RKO (cell line): ENCODE data around the gene MAG.
"Not testable (repeated sequence)": the region's sequence is repeated elsewhere in the genome, so short reads cannot be mapped to it uniquely, and the experiment has no call there.

Experiments used
- DNase-seq: peaks from one replicate; pipeline ENCODE4 v3.0.0-alpha.2; 2016; ENCODE audit warnings: low spot score

Gene MAG

DNA sequence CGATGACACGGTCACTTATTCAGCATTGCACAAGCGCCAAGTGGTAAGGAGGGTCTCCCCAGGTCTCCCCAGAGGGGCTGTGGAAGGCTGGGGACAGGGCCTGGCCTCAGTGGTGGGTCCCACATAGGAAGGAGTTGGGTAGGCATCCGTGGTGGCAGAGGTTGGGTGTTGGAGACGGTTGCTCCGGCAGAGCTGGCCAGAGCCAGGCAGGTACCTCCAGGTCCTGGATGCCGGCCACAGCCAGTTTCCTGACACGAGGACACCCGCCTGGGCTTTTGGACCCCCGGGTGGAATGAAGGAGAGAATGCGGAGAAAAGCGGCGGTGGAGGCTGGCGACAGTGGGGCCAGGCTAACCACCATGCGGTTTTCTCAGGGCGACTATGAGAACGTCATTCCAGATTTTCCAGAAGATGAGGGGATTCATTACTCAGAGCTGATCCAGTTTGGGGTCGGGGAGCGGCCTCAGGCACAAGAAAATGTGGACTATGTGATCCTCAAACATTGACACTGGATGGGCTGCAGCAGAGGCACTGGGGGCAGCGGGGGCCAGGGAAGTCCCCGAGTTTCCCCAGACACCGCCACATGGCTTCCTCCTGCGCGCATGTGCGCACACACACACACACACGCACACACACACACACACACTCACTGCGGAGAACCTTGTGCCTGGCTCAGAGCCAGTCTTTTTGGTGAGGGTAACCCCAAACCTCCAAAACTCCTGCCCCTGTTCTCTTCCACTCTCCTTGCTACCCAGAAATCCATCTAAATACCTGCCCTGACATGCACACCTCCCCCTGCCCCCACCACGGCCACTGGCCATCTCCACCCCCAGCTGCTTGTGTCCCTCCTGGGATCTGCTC, 54.5 kb downstream of the MAG start:
- DNase-seq, result no peak

DNA sequence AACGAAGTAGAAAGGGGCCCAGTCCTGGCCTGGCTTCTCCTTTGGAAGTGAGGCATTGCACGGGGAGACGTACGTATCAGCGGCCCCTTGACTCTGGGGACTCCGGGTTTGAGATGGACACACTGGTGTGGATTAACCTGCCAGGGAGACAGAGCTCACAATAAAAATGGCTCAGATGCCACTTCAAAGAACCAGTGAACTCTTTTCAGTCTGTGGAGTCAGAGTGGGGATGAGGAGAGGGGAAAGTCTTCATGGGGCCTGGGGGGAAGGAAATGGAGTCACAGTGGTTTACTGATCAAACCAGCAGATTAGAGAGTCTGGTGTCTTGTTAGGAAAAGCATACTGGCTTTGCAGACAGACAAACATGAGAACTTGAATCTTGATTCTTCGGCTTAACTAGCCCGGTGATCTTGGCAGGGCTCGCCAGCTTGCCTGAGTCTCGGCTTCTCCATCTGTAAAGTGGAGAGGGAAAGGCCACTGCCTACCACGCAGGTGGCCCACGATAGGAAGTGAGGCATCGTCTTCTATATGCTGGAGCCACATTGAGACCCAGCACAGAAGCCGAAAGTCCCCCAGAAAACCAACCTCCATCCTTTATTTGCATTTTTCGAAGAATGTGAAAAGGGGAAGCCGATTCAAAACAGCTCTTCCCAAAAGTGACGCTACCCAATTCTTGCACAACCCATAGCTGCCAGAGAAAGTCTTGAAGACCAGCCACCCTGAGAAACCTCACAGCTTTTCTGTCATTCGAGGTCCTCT, 55.4 kb downstream of the MAG start, which contains the start of gene FFAR1:
TSS of gene FFAR1 (plus strand) at position 732 of the 759 bp plus-strand sequence. CDS start 3,650 bp downstream, outside the sequence.
- DNase-seq, result no peak

DNA sequence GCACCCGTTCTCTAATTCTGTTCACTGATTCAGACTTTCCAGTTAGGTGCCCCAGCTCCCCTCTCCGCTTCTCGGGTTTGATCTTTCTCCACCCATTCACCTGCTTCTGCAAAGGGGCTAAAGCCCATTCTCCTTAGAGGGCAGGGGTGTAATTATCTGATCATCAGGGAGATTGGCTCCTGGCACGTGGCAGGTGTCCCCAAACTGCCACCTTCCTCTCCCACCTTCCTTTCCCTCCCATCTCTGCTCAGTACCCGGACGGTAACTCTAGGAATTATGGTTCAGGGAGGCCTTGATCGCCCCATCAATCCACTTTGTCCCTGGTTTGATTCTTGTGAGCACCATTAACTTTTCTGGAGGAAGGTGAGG, 56.0 kb downstream of the MAG start:
- DNase-seq, result no peak

DNA sequence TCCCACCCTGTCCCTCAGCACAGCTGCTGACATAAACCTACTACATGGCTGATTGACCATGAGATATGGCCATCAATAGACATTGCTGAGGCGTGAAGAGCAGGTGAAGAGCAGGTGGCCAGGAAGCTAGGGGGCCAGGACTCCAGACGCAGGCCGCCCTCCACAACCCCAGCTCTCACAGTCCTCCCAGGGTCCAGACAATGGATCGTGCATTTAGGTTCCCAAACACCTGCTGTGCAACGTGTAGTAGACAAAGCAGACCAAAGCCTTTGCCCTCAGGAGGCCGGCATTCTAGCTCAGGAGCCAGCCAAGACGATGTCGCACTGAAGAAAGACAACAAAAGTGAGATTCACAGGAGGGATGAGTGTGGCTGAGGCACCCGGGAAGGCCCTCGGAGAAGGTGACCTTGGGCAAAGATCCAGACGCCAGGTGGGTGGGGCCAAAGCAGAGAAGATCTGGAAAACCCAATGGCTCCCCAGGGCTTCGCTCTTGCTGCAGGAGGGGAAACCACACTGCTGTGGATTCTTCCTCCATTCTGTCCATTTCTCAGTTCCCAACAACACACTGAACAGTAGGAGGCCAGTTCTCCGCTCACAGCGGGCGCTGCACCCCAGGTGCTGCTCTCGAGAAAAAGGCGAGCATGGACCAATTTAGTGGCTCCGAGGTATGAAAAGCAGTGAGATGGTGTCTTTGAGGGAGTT, 57.1 kb downstream of the MAG start:
- DNase-seq, result no peak

DNA sequence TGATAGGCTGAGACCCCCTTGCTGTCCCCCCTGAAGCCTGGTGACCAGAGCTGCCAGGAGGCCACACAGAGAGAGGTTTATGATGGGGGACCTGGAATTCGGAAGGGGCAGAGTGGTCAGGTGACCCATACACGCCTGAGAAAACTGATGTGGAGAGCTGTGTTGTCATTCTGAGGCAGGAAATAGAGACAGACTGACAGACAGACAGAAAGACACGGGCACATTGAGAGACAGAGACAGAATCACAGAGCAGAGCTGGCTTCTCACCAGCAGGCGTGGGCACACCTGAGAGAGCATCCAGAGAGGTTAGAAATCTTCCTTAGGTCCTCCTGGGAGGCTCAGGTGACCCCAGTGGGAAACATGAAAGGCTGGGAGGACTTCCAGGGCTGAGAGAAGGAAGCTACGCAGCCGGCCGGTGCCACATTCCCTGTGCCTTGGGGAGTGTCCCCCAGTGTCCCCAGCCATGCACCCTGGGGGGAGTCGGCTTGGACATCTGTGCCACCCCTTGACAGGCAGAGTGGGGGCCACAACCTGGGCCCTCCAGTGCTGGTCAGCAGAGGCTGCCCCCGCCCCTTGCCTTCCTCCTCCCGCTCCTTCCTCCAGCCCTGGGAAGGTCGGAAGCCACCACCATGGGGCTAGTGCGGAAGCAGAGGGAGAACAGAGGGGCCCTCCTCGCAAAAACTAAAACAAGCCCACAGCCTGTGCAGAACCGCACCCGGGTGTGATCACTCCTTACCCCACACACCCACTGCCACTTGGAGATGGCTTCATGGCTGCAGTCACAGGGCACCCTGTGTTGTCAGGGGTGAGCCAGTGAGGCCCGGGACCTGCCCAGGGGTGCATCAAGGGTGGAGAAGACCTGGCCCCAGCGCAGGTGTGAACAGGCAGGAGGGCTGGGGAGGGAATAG, 57.9 kb downstream of the MAG start:
- no peak for DNase-seq

DNA sequence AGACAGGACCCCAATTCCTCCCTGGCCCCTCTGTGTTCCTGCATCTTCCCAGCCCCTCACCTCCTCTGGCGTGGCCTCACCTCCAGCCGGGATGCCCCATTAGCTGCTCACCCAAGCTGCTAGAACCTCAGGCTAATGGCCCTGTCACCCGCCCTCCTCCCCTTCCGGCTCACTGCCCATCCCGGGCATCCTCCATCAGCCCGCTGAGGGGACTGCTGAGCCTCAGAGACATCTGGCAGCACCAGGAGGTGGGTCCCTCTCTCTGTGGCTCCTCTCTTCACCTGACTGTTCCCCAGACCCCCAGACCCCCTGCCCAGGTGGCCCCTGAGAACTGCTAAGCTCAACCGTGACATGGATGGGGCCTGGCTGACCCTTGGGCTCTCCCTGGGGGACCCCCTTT, 58.6 kb downstream of the MAG start:
- DNase-seq, result no peak

DNA sequence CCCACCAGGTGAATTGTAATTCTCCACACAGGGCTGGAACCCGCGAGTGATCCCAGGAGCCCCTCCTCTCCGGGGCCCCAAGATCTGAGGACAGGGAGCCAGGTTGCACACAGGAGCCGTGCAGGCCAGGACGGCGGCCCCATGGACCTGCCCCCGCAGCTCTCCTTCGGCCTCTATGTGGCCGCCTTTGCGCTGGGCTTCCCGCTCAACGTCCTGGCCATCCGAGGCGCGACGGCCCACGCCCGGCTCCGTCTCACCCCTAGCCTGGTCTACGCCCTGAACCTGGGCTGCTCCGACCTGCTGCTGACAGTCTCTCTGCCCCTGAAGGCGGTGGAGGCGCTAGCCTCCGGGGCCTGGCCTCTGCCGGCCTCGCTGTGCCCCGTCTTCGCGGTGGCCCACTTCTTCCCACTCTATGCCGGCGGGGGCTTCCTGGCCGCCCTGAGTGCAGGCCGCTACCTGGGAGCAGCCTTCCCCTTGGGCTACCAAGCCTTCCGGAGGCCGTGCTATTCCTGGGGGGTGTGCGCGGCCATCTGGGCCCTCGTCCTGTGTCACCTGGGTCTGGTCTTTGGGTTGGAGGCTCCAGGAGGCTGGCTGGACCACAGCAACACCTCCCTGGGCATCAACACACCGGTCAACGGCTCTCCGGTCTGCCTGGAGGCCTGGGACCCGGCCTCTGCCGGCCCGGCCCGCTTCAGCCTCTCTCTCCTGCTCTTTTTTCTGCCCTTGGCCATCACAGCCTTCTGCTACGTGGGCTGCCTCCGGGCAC, 59.6 kb downstream of the MAG start:
- DNase-seq, result no peak

DNA sequence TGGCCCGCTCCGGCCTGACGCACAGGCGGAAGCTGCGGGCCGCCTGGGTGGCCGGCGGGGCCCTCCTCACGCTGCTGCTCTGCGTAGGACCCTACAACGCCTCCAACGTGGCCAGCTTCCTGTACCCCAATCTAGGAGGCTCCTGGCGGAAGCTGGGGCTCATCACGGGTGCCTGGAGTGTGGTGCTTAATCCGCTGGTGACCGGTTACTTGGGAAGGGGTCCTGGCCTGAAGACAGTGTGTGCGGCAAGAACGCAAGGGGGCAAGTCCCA, 60.2 kb downstream of the MAG start:
- DNase-seq, result no peak

DNA sequence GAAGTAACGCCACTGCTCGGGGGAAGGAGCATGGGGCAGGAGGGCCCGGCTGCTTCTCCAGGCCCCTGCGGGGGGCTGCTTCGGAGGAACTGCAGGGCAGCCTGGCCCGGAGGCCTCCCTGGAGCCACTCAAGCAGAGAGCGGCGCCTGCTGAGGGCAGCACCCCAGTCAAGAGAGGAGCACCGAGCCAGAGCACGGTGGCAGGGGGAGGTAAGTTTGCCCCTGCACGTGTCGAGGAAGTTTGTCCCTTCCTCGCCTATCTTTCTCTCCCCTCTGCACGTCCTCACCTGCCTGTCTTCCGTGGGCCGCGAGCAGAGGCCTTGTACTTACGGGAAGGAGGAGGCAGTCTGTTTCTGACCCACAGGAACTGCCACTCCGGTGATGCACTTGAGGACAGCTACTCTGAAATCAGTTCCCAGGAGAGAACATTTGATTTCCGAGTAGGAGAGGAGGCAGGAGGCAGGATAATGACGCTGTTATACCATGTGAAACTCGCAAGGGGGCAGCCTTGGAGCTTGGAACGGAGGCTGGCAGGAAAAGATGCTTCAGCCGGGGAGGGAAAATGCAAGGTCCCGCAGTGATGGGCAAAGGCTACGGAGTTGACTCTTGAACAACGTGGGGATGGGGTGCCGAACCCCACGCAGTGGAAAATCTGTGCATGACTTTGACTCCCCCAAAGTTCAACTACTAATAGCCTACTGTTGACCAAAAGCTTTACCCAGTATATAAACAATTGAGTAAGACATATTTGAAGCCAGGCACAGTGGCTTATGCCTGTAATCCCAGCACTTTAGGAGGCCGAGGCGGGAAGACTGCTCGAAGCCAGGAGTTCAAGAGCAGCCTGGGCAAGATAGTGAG, 60.7 kb downstream of the MAG start:
- peak; percentile 81 for DNase-seq

DNA sequence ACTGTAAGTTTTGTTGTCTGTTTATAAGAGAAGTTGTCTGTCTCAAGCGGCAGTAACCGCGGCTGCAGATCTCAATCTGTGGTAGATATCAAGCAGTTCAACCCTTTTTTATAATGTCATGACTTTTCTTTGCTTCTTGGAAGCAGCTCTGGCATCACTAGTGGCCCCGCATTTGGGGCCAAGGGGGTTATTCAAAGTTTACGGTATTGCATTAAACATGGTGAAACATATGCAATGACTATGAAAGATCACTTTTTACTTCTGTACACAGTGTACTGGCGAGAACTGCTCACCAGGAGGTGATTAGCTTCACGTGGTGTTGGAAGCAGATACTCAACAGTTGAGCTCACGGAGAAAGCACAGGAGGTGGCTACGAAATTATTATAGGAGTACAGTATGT, 61.7 kb downstream of the MAG start:
- no peak for DNase-seq

DNA sequence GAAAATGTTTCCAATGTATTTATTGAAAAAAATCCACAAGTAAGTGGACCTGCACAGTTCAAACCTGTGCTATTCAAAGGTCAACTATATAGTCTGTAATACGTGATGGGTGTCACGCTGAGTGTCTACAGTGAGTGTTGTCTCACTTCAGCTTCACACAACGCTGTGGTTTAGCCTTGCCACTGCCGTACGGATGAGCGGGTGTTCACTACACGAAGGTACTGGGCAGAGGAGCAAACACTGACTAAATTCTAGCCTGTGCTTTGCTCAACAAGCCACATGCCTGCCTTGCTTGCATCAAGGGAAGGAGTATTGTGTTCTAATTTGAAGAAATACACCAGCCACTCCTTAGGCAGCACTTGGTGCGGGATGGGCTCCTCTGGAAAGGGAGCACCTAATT, 62.9 kb downstream of the MAG start:
- no peak for DNase-seq

DNA sequence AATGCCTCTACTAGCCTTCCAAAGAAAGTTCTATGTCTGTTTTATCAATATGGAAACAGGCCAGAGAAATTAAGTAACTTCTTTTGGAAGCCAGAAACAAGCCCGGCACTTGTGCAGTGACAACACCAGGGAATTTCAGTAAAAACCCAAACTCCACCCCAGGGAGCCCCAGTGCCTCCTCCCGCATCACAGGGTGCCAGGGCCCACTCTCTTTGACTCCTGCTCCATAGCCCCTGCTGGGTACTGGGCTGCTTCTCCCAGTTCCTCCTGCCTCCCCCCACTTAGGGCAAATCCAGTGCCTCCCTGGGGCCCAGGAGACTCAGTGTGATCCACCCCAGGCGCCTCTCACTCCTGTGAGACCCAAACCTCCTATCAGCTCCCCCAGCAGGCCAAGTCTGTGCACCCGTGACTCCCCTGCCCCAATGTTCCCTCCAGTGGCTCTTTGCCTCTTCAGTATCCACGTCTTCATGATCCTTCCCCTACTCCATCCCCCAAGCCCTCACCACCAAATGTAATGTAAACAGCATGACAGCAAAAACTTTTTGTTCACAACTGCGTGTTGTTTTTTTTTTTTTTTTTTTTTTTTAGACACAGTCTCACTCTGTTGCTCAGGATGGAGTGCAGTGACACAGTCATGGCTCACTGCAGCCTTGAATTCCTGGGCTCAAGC, 64.0 kb downstream of the MAG start:
- no peak for DNase-seq

DNA sequence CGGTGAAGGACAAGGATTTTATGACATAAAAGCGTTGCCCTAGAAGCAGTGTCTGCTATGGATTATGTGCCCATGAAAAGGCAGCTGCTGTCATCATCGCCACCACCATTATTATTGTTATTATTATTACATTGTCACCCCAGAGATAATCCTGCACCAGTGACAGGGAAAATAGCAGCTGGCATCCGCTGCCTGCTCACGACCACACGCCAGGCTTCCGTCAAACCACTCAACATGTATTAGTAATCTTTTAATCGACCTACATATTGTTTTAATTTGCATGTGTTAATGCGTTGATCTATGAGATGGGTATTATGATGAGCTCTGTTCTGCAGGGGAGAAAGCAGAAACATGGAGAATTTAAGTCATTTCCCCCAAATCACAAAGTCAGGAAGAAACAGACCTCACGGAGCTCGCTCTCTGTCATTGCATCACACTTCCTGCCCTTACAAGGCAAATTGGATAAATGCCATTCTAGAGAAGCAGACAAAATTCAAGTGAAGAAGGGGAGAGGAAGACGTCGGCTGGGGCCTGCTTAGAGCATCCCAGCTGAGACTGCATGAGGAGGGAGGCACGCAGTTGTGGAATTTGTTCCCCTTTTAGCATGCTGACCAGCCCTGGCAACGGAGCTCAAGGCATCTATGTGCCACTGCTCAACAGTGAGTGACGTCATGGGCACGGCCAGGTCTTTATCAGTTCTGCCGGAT, 66.1 kb downstream of the MAG start, which contains the start of gene FFAR3:
TSS of gene FFAR3 (plus strand) at position 594 of the 707 bp plus-strand sequence. CDS start 431 bp downstream, outside the sequence.
- DNase-seq, result no peak

DNA sequence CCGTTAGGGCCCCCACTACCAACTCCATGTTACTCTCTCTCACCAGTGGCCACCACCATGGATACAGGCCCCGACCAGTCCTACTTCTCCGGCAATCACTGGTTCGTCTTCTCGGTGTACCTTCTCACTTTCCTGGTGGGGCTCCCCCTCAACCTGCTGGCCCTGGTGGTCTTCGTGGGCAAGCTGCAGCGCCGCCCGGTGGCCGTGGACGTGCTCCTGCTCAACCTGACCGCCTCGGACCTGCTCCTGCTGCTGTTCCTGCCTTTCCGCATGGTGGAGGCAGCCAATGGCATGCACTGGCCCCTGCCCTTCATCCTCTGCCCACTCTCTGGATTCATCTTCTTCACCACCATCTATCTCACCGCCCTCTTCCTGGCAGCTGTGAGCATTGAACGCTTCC, 66.9 kb downstream of the MAG start:
- not testable (repeated sequence) for DNase-seq

DNA sequence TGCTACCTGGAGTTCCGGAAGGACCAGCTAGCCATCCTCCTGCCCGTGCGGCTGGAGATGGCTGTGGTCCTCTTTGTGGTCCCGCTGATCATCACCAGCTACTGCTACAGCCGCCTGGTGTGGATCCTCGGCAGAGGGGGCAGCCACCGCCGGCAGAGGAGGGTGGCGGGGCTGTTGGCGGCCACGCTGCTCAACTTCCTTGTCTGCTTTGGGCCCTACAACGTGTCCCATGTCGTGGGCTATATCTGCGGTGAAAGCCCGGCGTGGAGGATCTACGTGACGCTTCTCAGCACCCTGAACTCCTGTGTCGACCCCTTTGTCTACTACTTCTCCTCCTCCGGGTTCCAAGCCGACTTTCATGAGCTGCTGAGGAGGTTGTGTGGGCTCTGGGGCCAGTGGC, 67.4 kb downstream of the MAG start:
- DNase-seq, result not testable (repeated sequence)

DNA sequence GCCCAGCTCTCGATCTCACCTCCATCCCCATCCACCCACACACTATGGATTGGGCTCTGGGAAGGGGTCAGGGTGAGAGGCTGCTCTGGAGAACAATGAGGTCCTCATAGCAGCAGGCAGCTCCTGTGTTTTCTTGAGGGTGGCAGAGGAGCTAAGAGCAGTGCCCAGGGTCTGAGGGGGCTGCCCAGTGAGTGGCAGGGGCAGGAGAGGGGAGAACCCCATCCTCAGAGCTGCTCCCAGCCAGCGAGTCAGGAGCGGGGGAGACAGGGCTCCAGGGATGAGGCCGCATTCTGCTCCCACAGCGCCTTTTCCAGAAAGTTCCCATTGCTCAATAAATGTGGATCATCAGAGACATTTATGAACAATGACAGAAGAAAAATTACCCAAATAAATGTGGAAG, 68.1 kb downstream of the MAG start:
- DNase-seq, result not testable (repeated sequence)

DNA sequence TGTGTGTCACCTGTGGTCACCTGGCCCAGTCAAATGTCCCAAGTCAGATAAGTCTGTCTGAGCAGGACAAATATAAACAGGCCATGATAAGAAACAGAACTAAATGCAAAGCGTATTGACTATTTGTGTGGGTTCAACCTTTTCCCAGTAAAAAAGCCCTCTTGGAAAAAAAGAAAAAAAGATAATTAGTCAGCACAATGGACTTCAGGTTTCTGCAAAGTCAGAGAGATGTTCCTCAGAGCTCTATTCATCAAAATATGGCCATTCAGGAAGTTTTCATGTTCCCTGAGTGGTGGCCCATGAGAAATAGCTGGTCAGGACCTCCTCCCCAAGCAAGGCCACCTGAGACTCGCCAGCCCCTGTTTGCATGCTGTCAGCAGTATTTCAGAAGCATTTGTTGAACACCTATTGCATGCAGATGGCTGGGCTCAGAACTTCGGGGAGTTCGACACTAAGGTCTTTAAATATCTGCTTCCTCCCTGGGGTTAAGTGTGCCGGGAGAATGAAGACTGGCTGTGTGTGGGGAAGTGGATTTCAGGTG, 69.0 kb downstream of the MAG start:
- no peak for DNase-seq

DNA sequence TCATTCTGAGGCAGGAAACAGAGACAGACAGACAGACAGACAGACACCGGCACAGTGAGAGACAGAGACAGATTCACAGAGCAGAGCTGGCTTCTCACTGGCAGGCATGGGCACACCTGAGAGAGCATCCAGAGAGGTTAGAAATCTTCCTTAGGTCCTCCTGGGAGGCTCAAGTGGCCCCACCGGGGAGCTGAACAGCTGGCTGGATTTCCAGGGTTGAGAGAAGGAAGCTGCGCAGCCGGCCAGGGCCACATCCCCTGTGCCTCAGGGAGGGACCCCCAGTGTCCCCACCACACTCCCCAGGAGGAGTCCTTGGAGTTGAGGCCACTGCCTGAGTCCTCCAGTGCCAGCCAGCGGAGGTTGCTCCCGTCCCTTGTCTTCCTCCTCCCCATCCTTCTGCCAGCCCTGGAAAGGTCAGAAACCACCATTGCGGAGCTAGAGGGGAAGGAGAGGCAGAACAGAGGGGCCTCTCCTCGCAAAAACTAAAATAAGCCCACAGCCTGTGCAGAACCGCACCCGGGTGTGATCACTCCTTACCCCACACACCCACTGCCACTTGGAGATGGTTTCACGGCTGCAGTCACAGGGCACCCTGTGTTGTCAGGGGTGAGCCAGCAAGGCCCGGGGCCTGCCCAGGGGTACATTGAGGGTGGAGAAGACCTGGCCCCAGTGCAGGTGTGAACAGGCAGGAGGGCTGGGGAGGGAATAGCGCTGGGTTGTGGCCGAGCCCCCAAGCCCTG, 70.5 kb downstream of the MAG start:
- no peak for DNase-seq
